CD4-positive, alpha-beta T cell treated with Interleukin-10 for 1 hour (primary cell): Measurements from ENCODE around the gene KIF2C.

Experiments
- DNase-seq: peaks from one replicate; pipeline ENCODE4 v3.0.0-alpha.2; 2020

The KIF2C gene

DNA sequence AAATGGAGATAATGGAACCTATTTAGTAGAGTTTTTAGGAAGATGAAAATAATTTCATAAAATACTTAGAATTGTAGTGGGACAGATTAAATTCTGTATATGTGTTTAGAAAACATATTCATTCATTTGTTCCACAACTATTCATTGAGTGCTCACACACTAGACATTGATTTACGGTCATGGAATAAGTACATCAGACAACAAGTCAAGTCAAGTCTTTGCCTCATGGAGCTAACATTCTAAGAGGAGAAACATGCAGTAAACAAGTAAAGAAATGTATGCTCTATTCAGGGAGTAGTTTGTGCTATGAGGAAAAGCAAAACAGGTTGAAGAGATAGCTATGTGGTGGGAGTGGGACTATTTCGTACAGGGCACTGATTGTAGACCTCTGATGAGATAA lies 77.7 kb downstream of the KIF2C start:
- no peak for DNase-seq
